OCI-LY7 (cell line): ENCODE results near the gene SH3YL1. TPM values are rescaled to one million over a fixed set of nuclear protein-coding genes. Genes with fewer than 3 reads are reported as not detected.

Source experiments
- BruUV-seq: library from RNA; stranded (reverse); fragments of 400-500 nt; replicated peaks from 2 replicates; lab custom pipeline; 2021; lab: Mats Ljungman, UMichigan
- CTCF ChIA-PET: fragments of 300-600 bp; sonication (Branson Sonifier 250); formaldehyde crosslinking; loops from one replicate; lab custom pipeline; 2022; ENCODE audit warnings: antibody characterized with exemption; ENCODE audit not compliant: unreplicated experiment; lab: Charles Lee
- POLR2A ChIA-PET: fragments of 300-600 bp; sonication (Branson Sonifier 250); formaldehyde crosslinking; loops from one replicate; lab custom pipeline; 2022; ENCODE audit warnings: antibody characterized with exemption; lab: Charles Lee
- DNase-seq: peaks from one replicate; pipeline ENCODE4 v3.0.0-alpha.2; 2015; ENCODE audit warnings: low spot score
- H2AFZ ChIP-seq: fragments of 200-600 bp; sonication (generic), shearing (Covaris generic); 2 replicates; pipeline ENCODE4 v1.6.1; 2014; ENCODE audit warnings: mild to moderate bottlenecking, antibody characterized with exemption, low read length, moderate library complexity
- H3K27ac ChIP-seq: fragments of 200-600 bp; sonication (generic); 2 replicates; pipeline ENCODE4 v1.5.1; 2014; ENCODE audit warnings: mixed run types, low read depth, mild to moderate bottlenecking, moderate library complexity, low read length, inconsistent platforms; ENCODE audit not compliant: poor library complexity, severe bottlenecking
- H3K36me3 ChIP-seq: fragments of 200-600 bp; sonication (generic); 2 replicates; pipeline ENCODE4 v1.6.1; 2014; ENCODE audit warnings: mild to moderate bottlenecking, antibody characterized with exemption, low read length, moderate library complexity, mixed read lengths; ENCODE audit not compliant: insufficient read depth
- H3K4me1 ChIP-seq: fragments of 200-600 bp; sonication (generic); 2 replicates; pipeline ENCODE4 v1.5.1; 2014; ENCODE audit warnings: mild to moderate bottlenecking, low read length; ENCODE audit not compliant: insufficient read depth, poor library complexity, severe bottlenecking
- H3K4me2 ChIP-seq: fragments of 200-600 bp; sonication (generic); 2 replicates; pipeline ENCODE4 v1.6.1; 2014; ENCODE audit warnings: mild to moderate bottlenecking, low read length
- H3K4me3 ChIP-seq: fragments of 200-600 bp; sonication (generic); 2 replicates; pipeline ENCODE4 v1.5.1; 2014; ENCODE audit warnings: mild to moderate bottlenecking, low read depth, low read length; ENCODE audit not compliant: poor library complexity, severe bottlenecking
- H3K79me2 ChIP-seq: fragments of 200-600 bp; sonication (generic); 2 replicates; pipeline ENCODE4 v1.6.1; 2016; ENCODE audit warnings: low read depth, mild to moderate bottlenecking, low read length, moderate library complexity, mixed read lengths; ENCODE audit not compliant: insufficient read depth
- H3K9me2 ChIP-seq: fragments of 200-600 bp; sonication (generic); 2 replicates; pipeline ENCODE4 v1.6.1; 2016; ENCODE audit warnings: mild to moderate bottlenecking, low read length, mixed read lengths; ENCODE audit not compliant: insufficient read depth
- H3K9me3 ChIP-seq: fragments of 200-600 bp; sonication (generic); 2 replicates; pipeline ENCODE4 v1.6.1; 2014; ENCODE audit warnings: mild to moderate bottlenecking, mixed run types, low read length, mixed read lengths
- H4K20me1 ChIP-seq: fragments of 200-600 bp; sonication (generic); 2 replicates; pipeline ENCODE4 v1.6.1; 2014; ENCODE audit warnings: mild to moderate bottlenecking, antibody characterized with exemption, low read length, moderate library complexity, mixed read lengths; ENCODE audit not compliant: insufficient read depth
- CTCF ChIP-seq: fragments of 200-600 bp; sonication (generic); conservative IDR thresholded peaks from 2 replicates; pipeline ENCODE4 v1.5.1; 2014; ENCODE audit warnings: mild to moderate bottlenecking, antibody characterized with exemption, low read length, moderate library complexity, mixed read lengths
- EZH2phosphoT487 ChIP-seq: fragments of 200-600 bp; sonication (generic); IDR thresholded peaks from 2 replicates; pipeline ENCODE4 v1.6.1; 2018; ENCODE audit warnings: low read depth, borderline replicate concordance, mild to moderate bottlenecking, mixed run types, antibody characterized with exemption, low read length, moderate library complexity, mixed read lengths
- intact Hi-C: fragments of 100-400 bp; cut with micrococcal nuclease; formaldehyde crosslinking; loops from one replicate; pipeline ENCODE4 v1.10.0; 2022; ENCODE audit not compliant: unreplicated experiment
- total RNA-seq, 2 experiments: library from RNA; depleted of rRNA in 1 of 2; stranded (reverse); fragments of >200 nt in 1 of 2; shearing (Covaris generic) in 1 of 2; gene quantifications; 2 replicates each; pipeline ENCODE4 v1.2.3, GENCODE V29; 2014 to 2022

Gene SH3YL1
- total RNA-seq, 2 experiments from 2014 or later = 21.3 to 30.9 TPM

- H3K36me3 ChIP-seq = no peaks in the 10 kb centered on the region
- no peak overlapping the region for H2AFZ ChIP-seq
- H3K79me2 ChIP-seq = no peaks in the 10 kb centered on the region
- no peaks in the 10 kb centered on the region for H3K9me2 ChIP-seq
- no peak overlapping the region for H3K27ac ChIP-seq
- H3K4me3 ChIP-seq = no peak overlapping the region
- no peaks in the 10 kb centered on the region for H3K4me1 ChIP-seq
- TF ChIP-seq CTCF (no peak), EZH2phosphoT487 (no peak)
- ChIA-PET CTCF (no interaction called here), POLR2A (no interaction called here)
- no peak overlapping the region for H3K4me2 ChIP-seq
- no peak for DNase-seq
- no TSS peak for BruUV-seq
- no peaks in the 10 kb centered on the region for H4K20me1 ChIP-seq
- intact Hi-C loops = no loop called here
- peaks cover 10% of the 10 kb centered on the region for H3K9me3 ChIP-seq
Measured at GRCh38 chr2:253202-253638, 10.6 kb downstream of the SH3YL1 start.

- H3K4me3 ChIP-seq = no peak overlapping the region
- no peaks in the 10 kb centered on the region for H3K79me2 ChIP-seq
- H3K27ac ChIP-seq = no peak overlapping the region
- no peak for DNase-seq
- no peaks in the 10 kb centered on the region for H3K4me1 ChIP-seq
- H3K9me2 ChIP-seq = no peaks in the 10 kb centered on the region
- no peaks in the 10 kb centered on the region for H3K36me3 ChIP-seq
- no peaks in the 10 kb centered on the region for H4K20me1 ChIP-seq
- no peak overlapping the region for H3K4me2 ChIP-seq
- TF ChIP-seq EZH2phosphoT487 = no peak
- TF ChIP-seq CTCF = no peak
- BruUV-seq = no TSS peak
- intact Hi-C loops = no loop called here
- CTCF ChIA-PET = no interaction called here
- H2AFZ ChIP-seq = no peak overlapping the region
- H3K9me3 ChIP-seq = no peaks in the 10 kb centered on the region
- POLR2A ChIA-PET = no interaction called here
Measured at GRCh38 chr2:252001-252602, 11.7 kb downstream of the SH3YL1 start.

- Histone ChIP-seq H3K27ac (no peak overlapping the region), H3K4me1 (no peaks in the 10 kb centered on the region), H2AFZ (no peak overlapping the region), H3K4me2 (no peak overlapping the region), H3K36me3 (no peaks in the 10 kb centered on the region), H3K79me2 (no peaks in the 10 kb centered on the region), H4K20me1 (no peaks in the 10 kb centered on the region), H3K9me2 (no peaks in the 10 kb centered on the region), H3K9me3 (no peaks in the 10 kb centered on the region), H3K4me3 (no peak overlapping the region)
- no TSS peak for BruUV-seq
- no peak for DNase-seq
- ChIA-PET POLR2A (no interaction called here), CTCF (no interaction called here)
- intact Hi-C loops = loop anchor here (5.0 kb wide), 1 partner anchor 388 kb away; no protein-coding TSS in a partner anchor
- TF ChIP-seq EZH2phosphoT487 (no peak), CTCF (no peak)
Measured at GRCh38 chr2:249538-250042, 14.2 kb downstream of the SH3YL1 start.
